Retinal pigment epithelial cell (primary cell): Measurements from ENCODE around the gene ANKRD24.
"Not testable (repeated sequence)": the region's sequence is repeated elsewhere in the genome, so short reads cannot be mapped to it uniquely, and the experiment has no call there.

ENCODE experiments used
- DNase-seq: peaks from one replicate; pipeline ENCODE4 v3.0.0-alpha.2; 2010; ENCODE audit warnings: low read depth
- H3K4me3 ChIP-seq: 2 replicates; pipeline ENCODE4 v1.5.1; 2011; ENCODE audit warnings: mild to moderate bottlenecking, low read length, control low read depth, moderate library complexity
- CTCF ChIP-seq: conservative IDR thresholded peaks from 2 replicates; pipeline ENCODE4 v1.5.1; 2011; ENCODE audit warnings: low read depth, low read length, control low read depth, inconsistent platforms

ANKRD24 gene

GRCh38 chr19:4227771-4228170 is 45.3 kb downstream of the ANKRD24 start:
- no peak for TF ChIP-seq CTCF
- H3K4me3 ChIP-seq: no peak overlapping the region
- DNase-seq: no peak

GRCh38 chr19:4228765-4229178 is 46.3 kb downstream of the ANKRD24 start:
- DNase-seq: no peak
- H3K4me3 ChIP-seq: no peak overlapping the region
- no peak for TF ChIP-seq CTCF

- no peak for DNase-seq
- TF ChIP-seq CTCF: no peak
- H3K4me3 ChIP-seq: no peak within 1 kb of the TSS
Measured at GRCh38 chr19:4229179-4229931, 46.9 kb downstream of the ANKRD24 start, which contains the start of gene EBI3. TSS of gene EBI3 (plus strand) at chr19:4229523. CDS start at chr19:4229551, 28 bp downstream.

- not testable (repeated sequence) for DNase-seq, H3K4me3 ChIP-seq
Measured at GRCh38 chr19:4230237-4230636, 47.7 kb downstream of the ANKRD24 start.

- not testable (repeated sequence) for H3K4me3 ChIP-seq, DNase-seq
Measured at GRCh38 chr19:4231521-4231920, 49.0 kb downstream of the ANKRD24 start.

- H3K4me3 ChIP-seq, DNase-seq: not testable (repeated sequence)
Measured at GRCh38 chr19:4232139-4232538, 49.6 kb downstream of the ANKRD24 start.

GRCh38 chr19:4232614-4233281 is 50.3 kb downstream of the ANKRD24 start:
- no peak for DNase-seq
- H3K4me3 ChIP-seq: no peak overlapping the region
- no peak for TF ChIP-seq CTCF

GRCh38 chr19:4233282-4233853 is 50.9 kb downstream of the ANKRD24 start:
- no peak overlapping the region for H3K4me3 ChIP-seq
- peak; percentile 81 for TF ChIP-seq CTCF
- no peak for DNase-seq
